MCF 10A (cell line): ENCODE data around the gene OR5H15. TPM values are rescaled to one million over a fixed set of nuclear protein-coding genes. Genes with fewer than 3 reads are reported as not detected.

Source experiments
- BruUV-seq: library from RNA; stranded (reverse); fragments of 400-500 nt; replicated peaks from 2 replicates; lab custom pipeline; 2021; lab: Mats Ljungman, UMichigan
- CTCF ChIA-PET: fragments of 300-600 bp; sonication (Branson Sonifier 250); formaldehyde crosslinking; extraction: SDS; loops from one replicate; lab custom pipeline; 2021; ENCODE audit warnings: antibody characterized with exemption, inconsistent platforms; lab: Yijun Ruan, JAX
- POLR2A ChIA-PET: fragments of 300-600, 350-650 bp; sonication (Branson Sonifier 250); formaldehyde crosslinking; extraction: SDS; loops from one replicate; lab custom pipeline; 2020; ENCODE audit warnings: antibody characterized with exemption, inconsistent platforms; lab: Yijun Ruan, JAX
- DNase-seq: peaks from one replicate; pipeline ENCODE4 v3.0.0-alpha.2; 2018; ENCODE audit not compliant: unreplicated experiment
- H3K27ac Mint-ChIP-seq: one replicate; pipeline ENCODE4 v1.8.0; 2022; ENCODE audit warnings: mild to moderate bottlenecking, low read depth, mixed read lengths; ENCODE audit not compliant: unreplicated experiment
- H3K27me3 Mint-ChIP-seq: one replicate; pipeline ENCODE4 v1.8.0; 2022; ENCODE audit warnings: mixed read lengths; ENCODE audit not compliant: insufficient read depth, unreplicated experiment
- H3K36me3 Mint-ChIP-seq: one replicate; pipeline ENCODE4 v1.8.0; 2022; ENCODE audit warnings: mild to moderate bottlenecking, moderate library complexity, mixed read lengths; ENCODE audit not compliant: insufficient read depth, unreplicated experiment
- H3K4me1 Mint-ChIP-seq: one replicate; pipeline ENCODE4 v1.8.0; 2022; ENCODE audit warnings: mixed read lengths; ENCODE audit not compliant: insufficient read depth, unreplicated experiment
- H3K4me3 Mint-ChIP-seq: one replicate; pipeline ENCODE4 v1.8.0; 2022; ENCODE audit warnings: mild to moderate bottlenecking, moderate library complexity, mixed read lengths; ENCODE audit not compliant: unreplicated experiment
- H3K9me3 Mint-ChIP-seq: one replicate; pipeline ENCODE4 v1.8.0; 2022; ENCODE audit warnings: mixed read lengths; ENCODE audit not compliant: unreplicated experiment
- intact Hi-C: fragments of 100-400 bp; cut with micrococcal nuclease; formaldehyde crosslinking; loops from 2 replicates; pipeline ENCODE4 v1.14.1; 2022
- total RNA-seq: library from RNA; stranded (reverse); gene quantifications from 2 replicates; pipeline ENCODE4 v1.2.3, GENCODE V29; 2022
- TF ChIP-seq, protein P1 (sequence below): fragments of 200-600 bp; IDR thresholded peaks from one replicate; pipeline ENCODE4 v1.8.0; 2022; ENCODE audit warnings: antibody characterized with exemption, mild to moderate bottlenecking; ENCODE audit not compliant: unreplicated experiment

OR5H15 gene
- total RNA-seq, 1 experiment from 2014 or later: not detected

DNA sequence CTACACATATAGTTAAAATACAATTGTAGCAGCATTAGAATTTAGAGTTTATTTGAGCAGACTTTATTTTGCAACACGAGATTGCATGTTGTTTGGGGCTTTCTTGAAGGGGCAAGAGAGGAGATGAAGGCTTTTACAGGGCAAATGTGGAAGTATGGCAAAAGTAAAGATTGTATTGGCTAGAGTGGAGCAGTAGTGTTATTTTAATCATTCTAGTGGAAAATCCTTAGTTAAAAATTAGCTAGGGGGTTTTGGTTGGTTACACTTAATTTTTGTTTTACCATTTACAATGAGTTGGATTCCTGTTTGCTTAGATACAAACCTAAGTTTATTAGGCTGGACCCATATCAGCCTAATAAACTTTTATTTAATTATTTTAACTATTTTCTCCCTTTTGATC lies 4.6 kb downstream of the OR5H15 start:
- no peaks in the 10 kb centered on the region for H3K4me1 Mint-ChIP-seq
- intact Hi-C loops: no loop called here
- no peak for DNase-seq
- H3K27ac Mint-ChIP-seq: no peak overlapping the region
- peaks cover 50% of the 10 kb centered on the region for H3K27me3 Mint-ChIP-seq
- H3K9me3 Mint-ChIP-seq: no peaks in the 10 kb centered on the region
- CTCF ChIA-PET: no interaction called here
- POLR2A ChIA-PET: no interaction called here
- no TSS peak for BruUV-seq
- no peak overlapping the region for H3K4me3 Mint-ChIP-seq
- TF ChIP-seq, protein P1, sequence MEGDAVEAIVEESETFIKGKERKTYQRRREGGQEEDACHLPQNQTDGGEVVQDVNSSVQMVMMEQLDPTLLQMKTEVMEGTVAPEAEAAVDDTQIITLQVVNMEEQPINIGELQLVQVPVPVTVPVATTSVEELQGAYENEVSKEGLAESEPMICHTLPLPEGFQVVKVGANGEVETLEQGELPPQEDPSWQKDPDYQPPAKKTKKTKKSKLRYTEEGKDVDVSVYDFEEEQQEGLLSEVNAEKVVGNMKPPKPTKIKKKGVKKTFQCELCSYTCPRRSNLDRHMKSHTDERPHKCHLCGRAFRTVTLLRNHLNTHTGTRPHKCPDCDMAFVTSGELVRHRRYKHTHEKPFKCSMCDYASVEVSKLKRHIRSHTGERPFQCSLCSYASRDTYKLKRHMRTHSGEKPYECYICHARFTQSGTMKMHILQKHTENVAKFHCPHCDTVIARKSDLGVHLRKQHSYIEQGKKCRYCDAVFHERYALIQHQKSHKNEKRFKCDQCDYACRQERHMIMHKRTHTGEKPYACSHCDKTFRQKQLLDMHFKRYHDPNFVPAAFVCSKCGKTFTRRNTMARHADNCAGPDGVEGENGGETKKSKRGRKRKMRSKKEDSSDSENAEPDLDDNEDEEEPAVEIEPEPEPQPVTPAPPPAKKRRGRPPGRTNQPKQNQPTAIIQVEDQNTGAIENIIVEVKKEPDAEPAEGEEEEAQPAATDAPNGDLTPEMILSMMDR: no peak
- H3K36me3 Mint-ChIP-seq: peaks cover 6% of the 10 kb centered on the region

DNA sequence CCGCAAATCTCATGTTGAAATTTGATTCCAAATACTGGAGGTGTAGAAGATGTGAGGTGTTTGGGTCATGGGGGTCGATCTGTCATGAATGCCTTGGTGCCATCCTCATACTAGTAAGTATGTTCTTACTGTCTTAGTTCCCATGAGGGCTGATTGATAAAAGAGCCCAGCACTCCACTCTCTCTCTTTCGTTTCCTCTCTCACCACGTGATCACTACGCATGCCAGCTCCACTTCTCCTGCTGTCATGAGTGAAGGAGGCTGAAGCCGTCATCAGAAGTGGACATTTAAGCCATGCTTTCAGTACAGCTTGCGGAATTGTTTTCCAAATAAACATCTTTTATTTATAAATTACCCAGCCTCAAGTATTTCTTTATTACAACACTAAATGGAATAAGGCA lies 6.1 kb downstream of the OR5H15 start:
- no peak overlapping the region for H3K4me3 Mint-ChIP-seq
- BruUV-seq: no TSS peak
- ChIA-PET POLR2A (no interaction called here), CTCF (no interaction called here)
- no peaks in the 10 kb centered on the region for H3K9me3 Mint-ChIP-seq
- H3K36me3 Mint-ChIP-seq: peaks cover 6% of the 10 kb centered on the region
- TF ChIP-seq, protein P1: no peak
- no peak for DNase-seq
- intact Hi-C loops: no loop called here
- H3K27me3 Mint-ChIP-seq: peaks cover 40% of the 10 kb centered on the region
- H3K4me1 Mint-ChIP-seq: no peaks in the 10 kb centered on the region
- H3K27ac Mint-ChIP-seq: no peak overlapping the region

DNA sequence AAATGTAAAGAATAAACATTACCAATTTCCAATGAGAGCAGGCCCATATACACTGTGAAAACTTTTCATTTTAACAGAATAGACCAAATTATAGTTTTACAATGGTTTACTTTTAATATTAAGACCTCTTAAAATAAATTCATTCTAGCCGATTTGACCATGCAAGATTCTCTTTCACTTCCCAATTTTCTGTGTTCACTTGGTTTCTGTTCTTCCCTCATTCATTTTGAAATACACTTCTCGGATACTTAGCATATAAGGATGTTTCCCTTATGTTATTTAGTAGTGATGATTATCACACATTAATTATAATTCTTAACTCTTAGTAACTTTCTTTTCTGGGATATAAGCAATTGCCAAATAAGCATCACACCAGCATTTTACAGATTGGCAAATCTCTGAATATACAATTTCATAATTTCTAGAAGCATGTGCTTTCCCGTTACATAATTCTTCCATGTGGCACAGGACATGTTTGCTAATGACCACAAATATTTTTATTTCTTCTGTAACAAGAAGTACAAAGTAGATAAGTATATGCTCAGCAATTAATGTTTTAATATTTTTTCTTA lies 13.9 kb downstream of the OR5H15 start:
- TF ChIP-seq, protein P1: no peak
- BruUV-seq: no TSS peak
- Mint-ChIP-seq H3K9me3 (no peaks in the 10 kb centered on the region), H3K27ac (no peak overlapping the region), H3K4me1 (no peaks in the 10 kb centered on the region), H3K36me3 (no peaks in the 10 kb centered on the region), H3K27me3 (peaks cover 5% of the 10 kb centered on the region), H3K4me3 (no peak overlapping the region)
- ChIA-PET CTCF (no interaction called here), POLR2A (no interaction called here)
- DNase-seq: no peak
- intact Hi-C loops: no loop called here

DNA sequence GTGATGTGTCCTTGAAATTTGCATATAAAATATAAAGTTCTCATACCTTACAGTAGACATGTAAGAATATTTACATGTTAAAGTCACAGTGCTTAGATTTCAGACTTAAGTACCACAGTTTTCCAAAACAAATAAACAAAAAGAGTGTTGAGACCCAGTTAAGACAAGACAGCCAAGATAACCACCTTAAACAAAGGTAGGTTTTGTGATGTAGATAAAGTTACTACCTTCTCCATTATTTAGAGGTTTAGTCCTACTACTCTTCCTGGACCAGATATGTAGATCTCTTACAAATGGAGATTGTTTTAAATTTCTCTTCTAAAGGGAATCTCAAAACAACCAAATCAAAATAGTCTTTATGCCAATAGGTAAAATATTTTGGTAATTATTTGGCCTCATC lies 15.7 kb downstream of the OR5H15 start:
- H3K4me3 Mint-ChIP-seq: no peak overlapping the region
- intact Hi-C loops: no loop called here

More for the DNA sequence above, 15.7 kb downstream of the OR5H15 start:
- ChIA-PET POLR2A (no interaction called here), CTCF (no interaction called here)
- no TSS peak for BruUV-seq
- DNase-seq: no peak
- Mint-ChIP-seq H3K36me3 (no peaks in the 10 kb centered on the region), H3K4me1 (no peaks in the 10 kb centered on the region), H3K27me3 (no peaks in the 10 kb centered on the region), H3K9me3 (no peaks in the 10 kb centered on the region), H3K27ac (no peak overlapping the region)
- TF ChIP-seq, protein P1: no peak
